Measurements from ENCODE around the gene MCRS1. TPM values are rescaled to one million over a fixed set of nuclear protein-coding genes. Genes with fewer than 3 reads are reported as not detected.
"Not testable (repeated sequence)": the region's sequence is repeated elsewhere in the genome, so short reads cannot be mapped to it uniquely, and the experiment has no call there.

MCRS1 gene
- total RNA-seq, 4 donors from 2014 or later: 42.4 to 73.6 (median 61.1) TPM

DNA sequence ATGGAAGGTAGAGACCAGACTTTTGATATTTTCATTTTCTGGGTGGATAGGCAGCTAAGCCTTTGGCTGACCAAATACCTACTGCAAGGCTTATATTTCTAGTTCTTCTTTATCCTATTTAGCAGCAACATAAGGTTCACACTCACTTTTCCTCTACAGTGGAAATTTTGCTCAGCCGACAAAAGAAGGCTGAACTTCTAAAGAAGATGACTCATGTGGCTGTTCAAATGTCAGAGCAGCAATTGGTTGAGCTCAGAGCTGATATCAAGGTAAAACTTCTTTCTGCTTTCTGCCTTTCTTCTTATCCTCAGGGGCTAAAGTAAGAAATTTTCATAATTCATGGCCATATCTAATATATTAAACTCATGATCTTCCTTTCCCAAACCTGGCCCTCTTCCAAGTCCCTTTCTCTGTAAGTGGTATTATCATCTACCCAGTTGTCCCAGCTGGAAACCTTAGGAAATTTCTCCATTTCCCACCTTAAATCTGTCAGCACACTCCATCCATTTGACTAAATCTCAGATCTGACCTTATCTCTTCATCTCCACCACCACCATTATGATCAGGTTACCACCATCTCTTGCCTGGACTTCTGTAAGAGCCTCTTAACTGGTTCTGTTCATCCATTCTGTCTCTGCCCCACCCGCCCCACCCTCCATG, 48.9 kb downstream of the MCRS1 start:
- TF ChIP-seq, protein P1, sequence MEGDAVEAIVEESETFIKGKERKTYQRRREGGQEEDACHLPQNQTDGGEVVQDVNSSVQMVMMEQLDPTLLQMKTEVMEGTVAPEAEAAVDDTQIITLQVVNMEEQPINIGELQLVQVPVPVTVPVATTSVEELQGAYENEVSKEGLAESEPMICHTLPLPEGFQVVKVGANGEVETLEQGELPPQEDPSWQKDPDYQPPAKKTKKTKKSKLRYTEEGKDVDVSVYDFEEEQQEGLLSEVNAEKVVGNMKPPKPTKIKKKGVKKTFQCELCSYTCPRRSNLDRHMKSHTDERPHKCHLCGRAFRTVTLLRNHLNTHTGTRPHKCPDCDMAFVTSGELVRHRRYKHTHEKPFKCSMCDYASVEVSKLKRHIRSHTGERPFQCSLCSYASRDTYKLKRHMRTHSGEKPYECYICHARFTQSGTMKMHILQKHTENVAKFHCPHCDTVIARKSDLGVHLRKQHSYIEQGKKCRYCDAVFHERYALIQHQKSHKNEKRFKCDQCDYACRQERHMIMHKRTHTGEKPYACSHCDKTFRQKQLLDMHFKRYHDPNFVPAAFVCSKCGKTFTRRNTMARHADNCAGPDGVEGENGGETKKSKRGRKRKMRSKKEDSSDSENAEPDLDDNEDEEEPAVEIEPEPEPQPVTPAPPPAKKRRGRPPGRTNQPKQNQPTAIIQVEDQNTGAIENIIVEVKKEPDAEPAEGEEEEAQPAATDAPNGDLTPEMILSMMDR (IDR thresholded peaks at IDR 0.05): no peak
- TF ChIP-seq POLR2A (IDR thresholded peaks at IDR 0.05) (no peak), POLR2AphosphoS5 (IDR thresholded peaks at IDR 0.05) (no peak), EP300 (IDR thresholded peaks at IDR 0.05) (no peak)
- no peak for DNase-seq (ENCODE audit: low spot score in 2 of 2)
- H3K9me3 ChIP-seq: no peaks in the 10 kb centered on the region
- peaks cover 26% of the 10 kb centered on the region for H3K36me3 ChIP-seq
- H3K4me3 ChIP-seq: no peak overlapping the region
- H3K27me3 ChIP-seq: no peaks in the 10 kb centered on the region
- no peak overlapping the region for H3K27ac ChIP-seq
- 75% methylated on average over 2 of the region's 2 CpGs for WGBS
- no peaks in the 10 kb centered on the region for H3K4me1 ChIP-seq

DNA sequence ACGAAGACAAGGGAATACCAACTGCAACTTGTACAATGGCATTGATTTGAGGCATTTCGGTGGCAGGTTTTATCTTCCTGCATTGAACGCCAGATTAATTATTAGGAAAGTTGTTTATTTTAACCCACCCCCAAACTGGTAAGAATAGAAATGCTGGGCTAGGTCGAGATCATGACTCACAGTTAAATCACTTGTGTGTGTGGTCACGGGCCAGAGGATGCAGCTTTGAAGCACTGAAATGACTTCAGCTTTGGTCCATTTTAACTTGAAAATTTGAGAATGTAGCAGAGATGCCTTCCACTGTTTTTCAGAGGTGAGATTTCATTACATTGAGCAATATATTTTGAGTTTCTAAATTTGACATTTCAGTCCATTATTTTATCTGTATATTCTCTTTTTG, 52.7 kb downstream of the MCRS1 start:
- TF ChIP-seq POLR2A (IDR thresholded peaks at IDR 0.05): no peak
- TF ChIP-seq EP300 (IDR thresholded peaks at IDR 0.05): no peak
- TF ChIP-seq, protein P1 (IDR thresholded peaks at IDR 0.05): no peak
- no peak for TF ChIP-seq POLR2AphosphoS5 (IDR thresholded peaks at IDR 0.05)
- Histone ChIP-seq H3K36me3 (peaks cover 7% of the 10 kb centered on the region), H3K9me3 (no peaks in the 10 kb centered on the region), H3K27ac (no peak overlapping the region), H3K4me3 (no peak overlapping the region), H3K27me3 (no peaks in the 10 kb centered on the region), H3K4me1 (peaks cover 4% of the 10 kb centered on the region)
- no peak for DNase-seq (ENCODE audit: low spot score in 2 of 2)
- WGBS: 72% methylated on average over 5 of the region's 5 CpGs

DNA sequence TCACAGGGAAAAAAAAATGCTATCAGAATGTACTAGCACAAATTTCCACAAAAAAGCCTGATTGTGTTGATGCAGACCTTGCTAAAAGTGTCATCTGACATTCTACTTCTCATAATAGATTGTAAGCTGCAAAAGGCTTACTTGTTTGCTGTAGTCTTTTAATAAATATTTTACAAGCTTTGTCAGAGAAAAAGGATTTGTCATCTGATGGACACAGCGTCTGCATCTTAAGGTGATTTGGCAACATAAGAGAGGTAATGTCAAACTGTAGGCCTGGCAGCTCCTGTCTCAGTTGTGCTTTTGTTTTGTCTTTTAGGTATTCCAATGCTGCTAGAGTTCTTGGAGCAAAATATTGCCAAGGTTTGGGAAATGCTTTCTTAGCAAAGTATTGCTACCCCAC, 55.4 kb downstream of the MCRS1 start:
- no peak for DNase-seq (ENCODE audit: low spot score in 2 of 2)
- TF ChIP-seq EP300 (IDR thresholded peaks at IDR 0.05): no peak
- TF ChIP-seq, protein P1 (IDR thresholded peaks at IDR 0.05): no peak
- TF ChIP-seq POLR2A (IDR thresholded peaks at IDR 0.05): no peak
- no peak for TF ChIP-seq POLR2AphosphoS5 (IDR thresholded peaks at IDR 0.05)
- WGBS: 77% methylated on average over 1 of the region's 1 CpG

DNA sequence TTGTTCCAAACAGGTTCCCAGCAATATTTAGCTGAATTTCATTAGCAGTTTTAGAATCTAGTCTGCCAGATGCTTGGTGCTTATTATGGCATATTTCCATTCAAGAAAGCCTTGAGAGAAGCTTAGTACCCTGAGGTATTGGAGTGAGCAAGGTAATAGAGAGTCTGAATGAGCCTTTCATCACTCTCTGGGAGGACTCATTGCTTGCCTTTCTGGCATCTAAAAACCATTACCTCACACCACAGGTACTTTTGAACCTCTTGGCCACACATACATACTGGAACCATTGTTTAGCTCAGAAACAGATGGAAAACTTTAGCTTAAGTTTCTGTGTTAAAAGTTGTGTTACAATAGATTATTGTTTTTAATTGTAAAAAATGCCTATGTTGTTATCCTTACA, 56.5 kb downstream of the MCRS1 start:
- Histone ChIP-seq H3K4me1 (peaks cover 4% of the 10 kb centered on the region), H3K27ac (no peak overlapping the region), H3K9me3 (no peaks in the 10 kb centered on the region)

More for the DNA sequence above, 55.4 kb downstream of the MCRS1 start:
- Histone ChIP-seq H3K36me3 (peaks cover 3% of the 10 kb centered on the region), H3K4me3 (no peak overlapping the region), H3K27me3 (no peaks in the 10 kb centered on the region), H3K9me3 (no peaks in the 10 kb centered on the region), H3K4me1 (peaks cover 4% of the 10 kb centered on the region), H3K27ac (no peak overlapping the region)

DNA sequence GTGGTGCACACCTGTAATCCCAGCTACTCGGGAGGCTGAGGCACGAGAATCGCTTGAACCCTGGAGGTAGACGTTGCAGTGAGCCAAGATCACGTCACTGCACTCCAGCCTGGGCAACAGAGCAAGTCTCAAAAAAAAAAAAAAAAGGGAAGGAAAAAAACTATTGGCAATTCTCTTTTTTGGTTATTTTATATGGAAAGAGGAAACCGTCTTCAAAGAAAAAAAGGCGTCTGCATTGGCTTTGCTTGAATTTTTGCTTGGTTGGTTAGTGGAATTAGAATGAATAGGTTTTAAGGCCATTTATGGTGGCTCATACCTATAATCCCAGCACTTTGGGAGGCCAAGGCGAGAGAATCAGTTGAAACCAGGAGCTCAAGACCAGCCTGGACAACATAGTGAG, 58.3 kb downstream of the MCRS1 start:
- H3K27ac ChIP-seq; H3K4me3 ChIP-seq; H3K9me3 ChIP-seq; DNase-seq (ENCODE audit: low spot score in 2 of 2); H3K27me3 ChIP-seq; H3K4me1 ChIP-seq; H3K36me3 ChIP-seq: not testable (repeated sequence)
- WGBS: 95% methylated on average over 8 of the region's 8 CpGs

More for the DNA sequence above, 56.5 kb downstream of the MCRS1 start:
- Histone ChIP-seq H3K36me3 (peaks cover 3% of the 10 kb centered on the region), H3K4me3 (no peak overlapping the region), H3K27me3 (no peaks in the 10 kb centered on the region)
- DNase-seq (ENCODE audit: low spot score in 2 of 2): no peak
- TF ChIP-seq, protein P1 (IDR thresholded peaks at IDR 0.05): no peak
- no peak for TF ChIP-seq EP300 (IDR thresholded peaks at IDR 0.05)
- no peak for TF ChIP-seq POLR2A (IDR thresholded peaks at IDR 0.05)
- no peak for TF ChIP-seq POLR2AphosphoS5 (IDR thresholded peaks at IDR 0.05)

Other genes with a start within 250 kb of the MCRS1 start
- gene TROAP, start 244.9 kb downstream of the MCRS1 start, total RNA-seq: 10 to 100 TPM in 1 of 4 donors, 1 to 10 TPM in 3; 4.0 to 14.6 (median 5.9) TPM
- 1 to 10 TPM in 2 of 4 donors, under 1 TPM in 1, not detected in 1; 0.73 to 1.2 (median 1.1) TPM for gene C1QL4, start 231.0 kb downstream of the MCRS1 start, total RNA-seq
- 1 to 10 TPM in 2 of 4 donors, under 1 TPM in 2; 0.62 to 2.2 (median 1.1) TPM for gene DNAJC22, start 221.3 kb downstream of the MCRS1 start, total RNA-seq
- 10 to 100 TPM; 22.7 to 42.6 (median 27.2) TPM for gene SPATS2, start 200.7 kb downstream of the MCRS1 start, total RNA-seq
- 1 to 10 TPM in 1 of 4 donors, under 1 TPM in 3; 0.15 to 1.0 (median 0.43) TPM for gene KCNH3, start 29.1 kb downstream of the MCRS1 start, total RNA-seq
- gene FAM186B, start 37.5 kb upstream of the MCRS1 start, total RNA-seq: 1 to 10 TPM in 2 of 4 donors, under 1 TPM in 1, not detected in 1; 0.44 to 1.9 (median 1.1) TPM
- gene PRPF40B, start 55.4 kb upstream of the MCRS1 start, total RNA-seq: 10 to 100 TPM; 10.1 to 38.9 (median 15.4) TPM
- 1 to 10 TPM; 3.2 to 8.4 (median 6.7) TPM for gene FMNL3, start 139.3 kb upstream of the MCRS1 start, total RNA-seq
- 100 to 1,000 TPM; 292 to 468 (median 377) TPM for gene TMBIM6, start 173.4 kb upstream of the MCRS1 start, total RNA-seq